IPS-18a (cell line): ENCODE results near the gene DTNBP1.
"Not testable (repeated sequence)": the region's sequence is repeated elsewhere in the genome, so short reads cannot be mapped to it uniquely, and the experiment has no call there.

ENCODE experiments used
- H3K27ac ChIP-seq: one replicate; pipeline ENCODE4 v1.5.1; 2013; ENCODE audit warnings: low read length
- H3K27me3 ChIP-seq: one replicate; pipeline ENCODE4 v1.6.1; 2013; ENCODE audit warnings: mild to moderate bottlenecking, low read length; ENCODE audit not compliant: control insufficient read depth, insufficient read depth
- H3K36me3 ChIP-seq: one replicate; pipeline ENCODE4 v1.6.1; 2013; ENCODE audit warnings: low read depth, low read length; ENCODE audit not compliant: control insufficient read depth
- H3K4me1 ChIP-seq: one replicate; pipeline ENCODE4 v1.6.1; 2013; ENCODE audit warnings: low read depth, low read length; ENCODE audit not compliant: control insufficient read depth
- H3K4me3 ChIP-seq: one replicate; pipeline ENCODE4 v1.5.1; 2013; ENCODE audit warnings: low read length
- H3K9ac ChIP-seq: one replicate; pipeline ENCODE4 v1.6.1; 2013; ENCODE audit warnings: mild to moderate bottlenecking, low read length, moderate library complexity
- H3K9me3 ChIP-seq: one replicate; pipeline ENCODE4 v1.6.1; 2013; ENCODE audit warnings: low read depth, low read length; ENCODE audit not compliant: control insufficient read depth

Gene DTNBP1

DNA sequence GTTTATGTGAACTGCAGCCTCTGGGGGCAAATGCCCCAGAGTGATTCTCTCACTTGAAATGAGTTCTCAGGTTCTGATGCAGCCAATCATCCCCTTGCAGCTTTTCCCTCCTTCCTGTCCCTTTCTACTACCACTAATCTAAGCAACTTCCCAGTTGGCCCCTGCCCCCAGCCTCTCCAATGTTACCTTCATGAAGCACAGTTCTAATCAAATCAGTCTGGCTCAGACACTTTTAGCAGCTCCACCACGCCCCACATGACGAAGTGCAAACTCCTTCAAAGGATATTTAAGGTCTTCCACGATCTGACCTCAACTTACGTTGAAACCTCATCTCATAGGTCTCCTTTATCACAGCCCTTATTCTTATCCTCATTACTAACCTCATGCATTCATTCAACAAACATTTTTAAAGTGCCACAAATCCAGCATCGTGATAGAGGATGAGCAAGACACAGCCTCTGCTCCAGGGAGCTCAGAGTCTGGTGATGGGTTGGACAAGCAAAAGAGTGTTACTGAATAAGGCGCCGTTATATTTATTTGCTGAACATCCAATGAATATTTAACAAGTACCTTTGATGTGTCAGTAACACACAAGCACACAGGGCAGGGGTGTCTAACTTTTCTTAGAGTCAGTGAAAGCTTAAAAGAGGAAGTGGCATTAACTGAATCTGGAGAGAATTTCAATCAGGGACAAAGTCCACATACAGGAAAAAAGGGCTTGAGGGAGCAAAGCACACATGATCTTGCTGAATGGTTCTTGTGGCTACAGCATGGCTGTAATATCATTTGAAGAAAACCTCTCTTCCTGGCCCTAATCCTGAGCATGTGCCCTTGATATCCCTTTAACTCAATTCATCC is 20.4 kb upstream of the DTNBP1 start:
- Histone ChIP-seq H3K4me1 (peaks cover 5% of the 10 kb centered on the region), H3K4me3 (no peak overlapping the region), H3K9me3 (no peaks in the 10 kb centered on the region), H3K27me3 (no peaks in the 10 kb centered on the region), H3K36me3 (no peaks in the 10 kb centered on the region), H3K9ac (no peak overlapping the region), H3K27ac (no peak overlapping the region)

DNA sequence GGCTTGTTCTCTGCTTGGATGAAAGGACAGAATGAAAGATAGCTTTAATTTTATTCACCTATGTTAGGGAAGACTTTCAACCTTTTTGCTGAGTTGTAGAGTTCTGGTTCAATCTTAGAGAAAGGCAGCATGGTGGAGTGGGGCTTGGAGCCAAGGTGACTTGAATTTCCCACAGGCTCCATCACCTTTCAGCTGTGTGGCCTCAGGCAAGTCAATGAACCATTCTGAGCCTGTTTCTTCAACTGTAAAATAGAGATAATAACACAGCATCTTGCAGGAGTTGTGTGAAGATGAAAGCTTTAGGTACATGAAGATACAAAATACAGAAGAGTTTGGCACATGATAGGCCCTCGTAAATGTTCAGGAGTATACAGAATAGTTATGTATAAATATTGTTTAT is 19.1 kb upstream of the DTNBP1 start:
- H3K4me3 ChIP-seq: no peak overlapping the region
- no peak overlapping the region for H3K27ac ChIP-seq
- no peak overlapping the region for H3K9ac ChIP-seq
- H3K36me3 ChIP-seq: no peaks in the 10 kb centered on the region
- peaks cover 5% of the 10 kb centered on the region for H3K4me1 ChIP-seq
- H3K27me3 ChIP-seq: no peaks in the 10 kb centered on the region
- no peaks in the 10 kb centered on the region for H3K9me3 ChIP-seq

DNA sequence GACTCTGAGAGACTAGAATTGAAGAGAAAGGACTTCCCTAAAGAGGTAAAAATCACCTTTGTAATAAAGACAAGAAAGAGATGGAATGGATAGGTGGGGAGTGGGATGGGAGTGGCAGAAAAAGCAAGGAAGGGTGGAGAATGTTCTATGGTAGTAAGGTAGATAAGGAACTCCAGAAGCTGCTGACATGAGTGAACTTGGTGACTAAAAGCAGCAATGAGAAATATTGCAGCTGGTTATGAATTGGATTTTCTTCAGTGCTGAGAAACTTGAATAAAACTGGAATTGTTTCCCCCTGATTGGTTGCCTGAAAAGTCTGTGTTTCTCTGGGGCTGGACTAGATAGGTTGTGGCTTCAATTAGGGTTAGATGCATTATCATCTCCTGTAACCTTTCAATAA is 15.7 kb upstream of the DTNBP1 start:
- Histone ChIP-seq H3K36me3 (no peaks in the 10 kb centered on the region), H3K4me1 (peaks cover 8% of the 10 kb centered on the region), H3K9me3 (no peaks in the 10 kb centered on the region), H3K4me3 (no peak overlapping the region), H3K27me3 (no peaks in the 10 kb centered on the region), H3K27ac (no peak overlapping the region), H3K9ac (no peak overlapping the region)

DNA sequence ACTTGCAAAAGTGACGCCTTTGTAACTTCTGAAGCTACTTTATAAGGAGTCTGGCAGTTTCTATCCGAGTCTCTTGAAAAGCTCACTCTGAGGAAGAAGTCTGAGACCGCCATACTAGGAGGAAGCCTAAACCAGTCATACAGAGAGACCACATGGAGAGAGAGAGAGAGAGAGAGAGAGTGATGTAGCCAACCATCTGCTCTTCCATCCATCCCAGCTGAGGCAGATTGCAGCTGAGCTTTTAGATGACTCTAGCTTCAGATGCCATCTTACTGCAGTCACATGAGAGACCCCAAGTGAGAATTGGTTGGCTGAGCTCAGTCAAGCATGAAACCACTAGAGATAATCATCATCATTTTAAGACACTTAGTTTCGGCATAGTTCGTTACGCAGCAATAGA is 15.0 kb upstream of the DTNBP1 start:
- Histone ChIP-seq H3K27me3 (no peaks in the 10 kb centered on the region), H3K27ac (no peak overlapping the region), H3K9me3 (no peaks in the 10 kb centered on the region)

DNA sequence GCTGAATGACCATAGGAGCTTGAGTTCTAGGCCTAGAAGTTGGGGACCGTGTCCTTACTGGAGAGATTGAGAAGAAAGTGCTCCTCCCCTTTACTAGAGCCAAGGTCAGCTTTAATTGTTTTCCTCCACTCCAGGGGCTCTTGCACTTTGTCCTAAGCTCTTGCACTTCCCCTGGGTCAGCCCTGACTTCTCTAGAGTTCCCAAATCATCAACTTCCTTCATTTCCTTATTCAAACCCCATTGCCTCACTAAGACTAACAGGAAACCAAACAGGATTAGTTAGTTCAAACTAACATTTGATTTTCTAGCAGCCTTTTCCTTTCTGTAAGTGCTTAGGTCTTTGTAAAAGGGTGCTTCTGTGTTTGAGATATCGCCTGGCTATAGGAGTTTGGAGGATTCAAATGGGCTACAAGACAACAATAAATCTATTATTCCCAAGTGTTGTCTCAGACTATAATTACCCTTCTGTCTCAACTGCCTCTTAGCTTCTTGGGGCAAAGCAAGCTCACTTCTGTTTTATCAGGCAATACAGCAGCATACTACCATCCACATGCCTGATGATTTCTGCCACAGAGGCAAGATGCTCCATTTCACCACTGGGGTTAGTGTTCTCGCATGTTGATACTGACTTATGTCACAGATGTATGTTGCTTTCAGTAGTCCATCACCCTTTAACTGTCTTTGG is 12.8 kb upstream of the DTNBP1 start:
- H3K27me3 ChIP-seq: no peaks in the 10 kb centered on the region
- H3K9me3 ChIP-seq: no peaks in the 10 kb centered on the region
- H3K4me3 ChIP-seq: no peak overlapping the region
- H3K9ac ChIP-seq: no peak overlapping the region
- H3K27ac ChIP-seq: no peak overlapping the region
- H3K36me3 ChIP-seq: no peaks in the 10 kb centered on the region
- H3K4me1 ChIP-seq: peaks cover 8% of the 10 kb centered on the region

More for the DNA sequence above, 15.0 kb upstream of the DTNBP1 start:
- peaks cover 8% of the 10 kb centered on the region for H3K4me1 ChIP-seq
- no peak overlapping the region for H3K4me3 ChIP-seq
- no peaks in the 10 kb centered on the region for H3K36me3 ChIP-seq
- no peak overlapping the region for H3K9ac ChIP-seq

DNA sequence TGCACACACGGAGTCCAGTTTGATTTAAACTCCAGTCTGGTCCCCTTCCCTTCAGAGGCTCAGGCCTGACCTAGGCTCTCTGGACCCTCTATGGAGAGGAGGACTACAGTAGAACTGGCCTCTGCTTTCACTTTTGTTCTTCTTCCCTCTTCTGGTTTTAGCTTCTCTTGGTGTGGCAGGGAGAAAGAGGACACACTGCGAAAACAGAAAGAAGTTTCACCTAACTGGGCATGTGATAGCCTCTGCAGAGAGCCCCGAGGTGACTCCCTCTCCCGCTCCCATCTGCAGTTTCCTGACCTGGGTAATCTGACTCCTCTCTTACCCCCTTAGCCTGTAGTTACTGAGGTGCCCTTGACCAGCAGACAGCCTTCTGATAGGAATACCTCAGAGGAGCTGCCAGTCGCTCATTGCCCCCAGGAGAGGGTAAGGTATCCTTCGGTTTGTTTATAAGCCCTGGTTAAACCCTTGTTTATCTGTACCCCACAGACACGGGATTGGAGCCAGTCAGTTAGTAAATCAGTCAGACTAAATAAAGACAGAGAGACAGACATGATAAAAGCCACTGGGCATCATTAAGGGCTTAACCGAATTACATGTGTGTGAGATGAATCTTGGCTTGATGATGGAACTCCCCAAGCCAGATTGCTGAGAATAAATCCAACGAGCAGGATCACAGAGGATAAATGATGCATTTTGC is 12.0 kb upstream of the DTNBP1 start:
- Histone ChIP-seq H3K27me3 (no peaks in the 10 kb centered on the region), H3K9me3 (no peaks in the 10 kb centered on the region), H3K4me1 (peaks cover 8% of the 10 kb centered on the region), H3K36me3 (no peaks in the 10 kb centered on the region), H3K4me3 (no peak overlapping the region), H3K27ac (no peak overlapping the region), H3K9ac (no peak overlapping the region)

DNA sequence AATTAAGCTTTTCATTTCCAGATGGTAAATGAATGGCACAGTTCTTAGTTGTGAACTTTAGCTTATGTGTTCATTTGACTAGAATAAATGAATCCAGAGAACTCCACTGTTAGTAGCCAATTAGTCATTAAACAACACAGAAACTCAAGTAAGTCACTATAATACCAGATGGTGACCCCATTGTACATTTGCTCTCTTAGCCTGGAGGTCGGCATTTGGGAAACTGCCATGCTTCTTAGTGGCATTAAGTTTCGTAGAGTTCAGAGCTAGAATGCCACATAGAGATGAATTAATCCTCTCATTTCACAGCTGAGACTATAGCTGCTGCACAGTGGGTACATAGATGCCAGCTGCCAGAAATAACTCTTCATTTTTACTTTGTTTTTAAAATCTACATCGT is 10.8 kb upstream of the DTNBP1 start:
- Histone ChIP-seq H3K36me3 (no peaks in the 10 kb centered on the region), H3K4me1 (peaks cover 8% of the 10 kb centered on the region), H3K4me3 (no peak overlapping the region), H3K27ac (no peak overlapping the region), H3K9ac (no peak overlapping the region), H3K9me3 (no peaks in the 10 kb centered on the region), H3K27me3 (no peaks in the 10 kb centered on the region)

DNA sequence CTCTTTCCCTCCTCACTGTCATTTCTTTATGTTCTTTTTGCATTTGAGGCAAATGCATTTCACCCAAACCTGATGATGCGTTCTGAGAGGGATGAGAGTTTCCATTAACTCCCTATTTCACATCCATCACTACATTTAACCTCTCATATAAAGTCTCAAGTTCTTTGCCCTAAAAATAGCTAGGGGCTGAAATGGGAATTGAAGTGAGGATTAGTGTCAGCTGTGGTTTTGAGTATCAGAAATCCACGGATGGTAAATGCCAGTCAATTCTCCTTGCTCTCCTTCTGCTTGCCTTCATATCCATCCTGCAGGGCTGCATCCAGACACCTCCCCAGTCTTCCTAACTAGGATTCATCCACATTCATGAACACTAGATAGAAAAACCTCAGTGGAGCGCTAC is 10.0 kb upstream of the DTNBP1 start:
- Histone ChIP-seq H3K27me3 (no peaks in the 10 kb centered on the region), H3K27ac (no peak overlapping the region), H3K4me1 (peaks cover 8% of the 10 kb centered on the region), H3K9ac (no peak overlapping the region), H3K36me3 (no peaks in the 10 kb centered on the region), H3K4me3 (no peak overlapping the region), H3K9me3 (no peaks in the 10 kb centered on the region)

DNA sequence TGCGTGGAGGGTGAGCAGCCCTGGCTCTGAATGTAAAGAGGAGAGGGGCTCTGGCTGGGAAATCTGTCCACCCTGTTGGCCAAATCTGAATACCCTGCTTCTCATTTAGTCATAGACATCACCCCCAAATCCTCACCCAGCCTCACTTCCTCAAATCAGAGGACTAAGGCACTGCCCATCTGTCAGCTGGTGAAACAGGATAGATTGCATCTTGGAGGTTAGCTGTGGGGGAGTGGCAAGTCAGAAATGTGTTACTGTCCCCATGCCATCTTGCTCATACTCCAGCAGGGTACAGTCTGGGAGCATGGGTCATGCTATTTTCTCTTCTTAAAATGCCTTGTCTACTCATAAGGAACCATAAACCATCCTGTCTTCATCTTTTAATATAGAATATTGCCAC is 9.5 kb upstream of the DTNBP1 start:
- peaks cover 8% of the 10 kb centered on the region for H3K4me1 ChIP-seq
- H3K27ac ChIP-seq: no peak overlapping the region
- H3K9ac ChIP-seq: no peak overlapping the region
- H3K27me3 ChIP-seq: no peaks in the 10 kb centered on the region
- H3K9me3 ChIP-seq: no peaks in the 10 kb centered on the region
- H3K4me3 ChIP-seq: no peak overlapping the region
- H3K36me3 ChIP-seq: no peaks in the 10 kb centered on the region

DNA sequence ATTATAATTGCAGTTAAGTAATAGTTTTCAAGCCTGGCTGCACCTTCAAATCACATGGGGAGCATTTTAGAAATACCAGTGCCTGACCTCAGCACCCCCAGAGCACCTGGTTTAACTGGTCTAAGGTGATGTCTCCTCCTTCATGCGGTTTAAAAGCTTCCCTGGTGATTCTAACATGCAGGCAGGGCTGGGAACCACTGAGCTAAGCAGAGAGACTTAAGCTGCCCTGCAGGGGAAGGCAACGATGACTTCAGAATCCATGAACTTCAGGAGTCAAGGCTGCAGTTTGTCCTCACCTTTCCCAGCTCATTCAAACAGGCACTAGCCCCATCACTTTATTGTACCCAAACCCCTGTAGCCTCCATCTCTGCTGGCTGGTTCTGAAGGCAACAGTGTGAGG is 6.1 kb upstream of the DTNBP1 start:
- Histone ChIP-seq H3K4me1 (no peaks in the 10 kb centered on the region), H3K4me3 (no peak overlapping the region), H3K27ac (no peak overlapping the region), H3K9ac (no peak overlapping the region), H3K36me3 (no peaks in the 10 kb centered on the region), H3K9me3 (no peaks in the 10 kb centered on the region), H3K27me3 (peaks cover 5% of the 10 kb centered on the region)

DNA sequence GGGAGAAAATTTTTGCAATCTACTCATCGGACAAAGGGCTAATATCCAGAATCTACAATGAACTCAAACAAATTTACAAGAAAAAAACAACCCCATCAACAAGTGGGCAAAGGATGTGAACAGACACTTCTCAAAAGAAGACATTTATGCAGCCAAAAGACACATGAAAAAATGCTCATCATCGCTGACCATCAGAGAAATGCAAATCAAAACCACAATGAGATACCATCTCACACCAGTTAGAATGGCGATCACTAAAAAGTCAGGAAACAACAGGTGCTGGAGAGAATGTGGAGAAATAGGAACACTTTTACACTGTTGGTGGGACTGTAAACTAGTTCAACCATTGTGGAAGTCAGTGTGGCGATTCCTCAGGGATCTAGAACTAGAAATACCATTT is 4.1 kb upstream of the DTNBP1 start:
- not testable (repeated sequence) for H3K4me1 ChIP-seq, H3K27ac ChIP-seq, H3K4me3 ChIP-seq, H3K36me3 ChIP-seq, H3K9ac ChIP-seq, H3K9me3 ChIP-seq
- H3K27me3 ChIP-seq: peaks cover 16% of the 10 kb centered on the region
